PC-3 (cell line): ENCODE measurements around the gene MVB12B. TPM values are rescaled to one million over a fixed set of nuclear protein-coding genes. Genes with fewer than 3 reads are reported as not detected.

ENCODE experiments used
- ATAC-seq: fragments of 200-7000 bp; cut with Tn5 transposase; 2 replicates; pipeline ENCODE4 v1.9.1; 2020; ENCODE audit warnings: mild to moderate bottlenecking, moderate library complexity
- BruUV-seq: library from RNA; stranded (reverse); fragments of 400-500 nt; replicated peaks from 2 replicates; lab custom pipeline; 2021; lab: Mats Ljungman, UMichigan
- CTCF ChIA-PET: fragments of 300-600 bp; sonication (Branson Sonifier 250); formaldehyde crosslinking; loops from one replicate; lab custom pipeline; 2022; ENCODE audit warnings: antibody characterized with exemption; lab: Charles Lee
- POLR2A ChIA-PET: fragments of 300-600 bp; sonication (Branson Sonifier 250); formaldehyde crosslinking; loops from one replicate; lab custom pipeline; 2022; ENCODE audit warnings: antibody characterized with exemption; ENCODE audit not compliant: unreplicated experiment; lab: Charles Lee
- DNase-seq: peaks from one replicate; pipeline ENCODE4 v3.0.0-alpha.2; 2015
- H2AFZ ChIP-seq: fragments of 300-600 bp; sonication (generic); 2 replicates; pipeline ENCODE4 v1.6.0; 2016; ENCODE audit warnings: antibody characterized with exemption, low read length
- H3F3A ChIP-seq: fragments of 300-600 bp; sonication (generic); one replicate; pipeline ENCODE4 v1.6.0; 2017; ENCODE audit warnings: antibody characterized with exemption, low read length, control low read depth, mild to moderate bottlenecking; ENCODE audit not compliant: unreplicated experiment
- H3K27ac ChIP-seq: fragments of 300-600 bp; sonication (generic); 2 replicates; pipeline ENCODE4 v1.5.1; 2016; ENCODE audit warnings: mild to moderate bottlenecking, low read length
- H3K27me3 ChIP-seq: fragments of 300-600 bp; sonication (generic); 2 replicates; pipeline ENCODE4 v1.6.1; 2016; ENCODE audit warnings: low read length, mixed read lengths
- H3K36me3 ChIP-seq: fragments of 300-600 bp; sonication (generic); 2 replicates; pipeline ENCODE4 v1.6.1; 2016; ENCODE audit warnings: low read depth, mixed run types, low read length, mixed read lengths
- H3K4me1 ChIP-seq: fragments of 300-600 bp; sonication (generic); 2 replicates; pipeline ENCODE4 v1.5.1; 2016; ENCODE audit warnings: low read length; ENCODE audit not compliant: insufficient read depth
- H3K4me2 ChIP-seq: fragments of 300-600 bp; sonication (generic); 2 replicates; pipeline ENCODE4 v1.6.0; 2016; ENCODE audit warnings: low read length
- H3K4me3 ChIP-seq: fragments of 300-600 bp; sonication (generic); 2 replicates; pipeline ENCODE4 v1.5.1; 2016; ENCODE audit warnings: mild to moderate bottlenecking, low read length, mixed read lengths
- H3K79me2 ChIP-seq: fragments of 300-600 bp; sonication (generic); 2 replicates; pipeline ENCODE4 v1.6.1; 2017; ENCODE audit warnings: low read length, mixed read lengths
- H3K9ac ChIP-seq: fragments of 300-600 bp; sonication (generic); 2 replicates; pipeline ENCODE4 v1.6.0; 2016; ENCODE audit warnings: mild to moderate bottlenecking, low read length
- H3K9me2 ChIP-seq: fragments of 300-600 bp; sonication (generic); replicated peaks from 2 replicates; pipeline ENCODE4 v1.6.1; 2016; ENCODE audit warnings: mixed run types, low read length, mixed read lengths
- H3K9me3 ChIP-seq: fragments of 300-600 bp; sonication (generic); 2 replicates; pipeline ENCODE4 v1.6.1; 2016; ENCODE audit warnings: low read length, mixed read lengths
- H4K20me1 ChIP-seq: fragments of 300-600 bp; sonication (generic); 2 replicates; pipeline ENCODE4 v1.6.1; 2016; ENCODE audit warnings: low read length, mixed read lengths
- CTCF ChIP-seq: fragments of 300-600 bp; sonication (generic); conservative IDR thresholded peaks from 2 replicates; pipeline ENCODE4 v1.5.1; 2017; ENCODE audit warnings: antibody characterized with exemption, low read depth, mild to moderate bottlenecking, low read length
- EZH2 ChIP-seq: fragments of 300-600 bp; sonication (generic); IDR thresholded peaks from one replicate; pipeline ENCODE4 v1.6.1; 2017; ENCODE audit warnings: antibody characterized with exemption, mild to moderate bottlenecking, low read length; ENCODE audit not compliant: unreplicated experiment
- EZH2phosphoT487 ChIP-seq: fragments of 300-600 bp; sonication (generic); IDR thresholded peaks from 2 replicates; pipeline ENCODE4 v1.6.1; 2018; ENCODE audit warnings: mild to moderate bottlenecking, antibody characterized with exemption, low read length, borderline replicate concordance
- intact Hi-C: fragments of 100-400 bp; cut with micrococcal nuclease; formaldehyde crosslinking; loops from 2 replicates; pipeline ENCODE4 v1.9.0; 2023
- total RNA-seq: library from RNA; depleted of rRNA; stranded (reverse); fragments of >200 nt; gene quantifications from 2 replicates; pipeline ENCODE4 v1.2.3, GENCODE V29; 2014

Gene MVB12B
- total RNA-seq, 1 experiment from 2014 or later = 7.2 TPM

GRCh38 chr9:126463426-126463825 lies 136.8 kb downstream of the MVB12B start:
- Histone ChIP-seq H3K4me1 (no peaks in the 10 kb centered on the region), H3F3A (no peaks in the 10 kb centered on the region), H4K20me1 (no peaks in the 10 kb centered on the region), H2AFZ (no peak overlapping the region), H3K9me2 (no peaks in the 10 kb centered on the region), H3K9me3 (no peaks in the 10 kb centered on the region), H3K27ac (no peak overlapping the region), H3K4me2 (no peak overlapping the region), H3K9ac (no peak overlapping the region), H3K79me2 (no peaks in the 10 kb centered on the region), H3K27me3 (no peaks in the 10 kb centered on the region), H3K36me3 (no peaks in the 10 kb centered on the region), H3K4me3 (no peak overlapping the region)
- intact Hi-C loops = no loop called here
- DNase-seq (no peak), ATAC-seq (no peak)
- ChIA-PET CTCF (no interaction called here), POLR2A (no interaction called here)
- TF ChIP-seq EZH2phosphoT487 (no peak), CTCF (no peak), EZH2 (no peak)
- BruUV-seq = no TSS peak

- no peaks in the 10 kb centered on the region for H3F3A ChIP-seq
- no peak overlapping the region for H3K9ac ChIP-seq
- no peaks in the 10 kb centered on the region for H3K4me1 ChIP-seq
- no peaks in the 10 kb centered on the region for H3K27me3 ChIP-seq
- intact Hi-C loops = no loop called here
- no peak overlapping the region for H3K27ac ChIP-seq
- TF ChIP-seq EZH2phosphoT487 = no peak
- no peak for TF ChIP-seq CTCF
- TF ChIP-seq EZH2 = no peak
- H2AFZ ChIP-seq = no peak overlapping the region
- BruUV-seq = no TSS peak
- no peaks in the 10 kb centered on the region for H3K36me3 ChIP-seq
- ATAC-seq = no peak
- H3K79me2 ChIP-seq = no peaks in the 10 kb centered on the region
- CTCF ChIA-PET = no interaction called here
- H3K4me3 ChIP-seq = no peak overlapping the region
- no peak for DNase-seq
- H3K9me2 ChIP-seq = no peaks in the 10 kb centered on the region
- H3K4me2 ChIP-seq = no peak overlapping the region
- H3K9me3 ChIP-seq = no peaks in the 10 kb centered on the region
- POLR2A ChIA-PET = no interaction called here
- no peaks in the 10 kb centered on the region for H4K20me1 ChIP-seq
Measured at GRCh38 chr9:126464694-126465441, 138.2 kb downstream of the MVB12B start.

DNA sequence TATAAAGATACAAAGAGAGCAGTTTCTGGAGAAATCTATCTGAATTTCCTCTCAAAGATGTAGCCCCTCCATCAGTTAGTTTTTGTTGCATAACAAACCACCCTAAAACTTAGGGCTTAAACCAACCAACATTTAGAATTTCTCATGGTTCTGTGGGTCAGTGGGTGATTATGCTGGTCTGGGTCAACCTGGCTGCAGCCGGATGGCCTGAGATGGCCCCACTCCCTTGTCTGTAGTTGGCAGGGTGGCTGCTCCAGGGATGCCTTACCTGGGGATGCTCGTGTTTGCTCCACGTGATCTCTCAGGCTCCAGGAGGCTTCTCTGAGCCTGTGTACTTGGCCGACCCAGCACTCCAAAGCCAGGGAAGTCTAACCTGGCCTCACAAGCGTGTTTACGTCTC lies 139.3 kb downstream of the MVB12B start:
- Histone ChIP-seq H3K9ac (no peak overlapping the region), H3K27ac (no peak overlapping the region), H3K4me2 (no peak overlapping the region), H3K36me3 (no peaks in the 10 kb centered on the region), H3K9me3 (no peaks in the 10 kb centered on the region), H3K27me3 (no peaks in the 10 kb centered on the region), H3K79me2 (no peaks in the 10 kb centered on the region), H3K4me1 (no peaks in the 10 kb centered on the region), H2AFZ (no peak overlapping the region), H4K20me1 (no peaks in the 10 kb centered on the region), H3K4me3 (no peak overlapping the region), H3F3A (no peaks in the 10 kb centered on the region), H3K9me2 (no peaks in the 10 kb centered on the region)
- CTCF ChIA-PET = no interaction called here
- ATAC-seq (no peak), DNase-seq (no peak)
- TF ChIP-seq EZH2phosphoT487 = no peak
- no TSS peak for BruUV-seq
- POLR2A ChIA-PET = no interaction called here
- intact Hi-C loops = no loop called here
